Stimulated activated CD4-positive, alpha-beta T cell treated with anti-CD3 and anti-CD28 coated beads, TNF-alpha, amount 100 ng/mL, for 1 hour (primary cell): Measurements from ENCODE around the gene TMEM86A.

Experiments
- DNase-seq, 3 donors: peaks; one replicate each; pipeline ENCODE4 v3.0.0-alpha.2; 2020; ENCODE audit warnings: low read depth in 3 of 3, low spot score in 1 of 3

Gene TMEM86A

DNA sequence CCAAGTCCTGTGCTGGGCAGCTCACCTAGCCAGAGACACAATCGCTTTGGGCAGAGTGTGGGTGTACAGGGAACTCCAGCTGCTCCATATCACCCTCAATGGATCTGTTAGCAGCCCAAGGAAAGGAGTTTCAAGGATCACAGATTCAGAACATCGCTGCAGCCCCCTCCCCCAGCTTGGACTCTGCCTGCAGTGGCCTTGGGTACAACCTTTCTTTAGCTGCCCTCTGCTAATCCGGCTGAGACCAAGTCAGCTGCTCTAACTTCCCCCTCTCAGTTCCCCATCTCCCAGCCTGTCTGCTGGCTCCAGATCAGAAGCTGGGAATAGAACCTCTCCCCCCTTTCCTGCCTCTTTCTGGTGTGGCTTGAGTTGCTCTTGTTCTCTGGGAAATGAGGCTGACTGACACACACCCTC, 1.3 kb downstream of the TMEM86A start:
- DNase-seq: no peak

DNA sequence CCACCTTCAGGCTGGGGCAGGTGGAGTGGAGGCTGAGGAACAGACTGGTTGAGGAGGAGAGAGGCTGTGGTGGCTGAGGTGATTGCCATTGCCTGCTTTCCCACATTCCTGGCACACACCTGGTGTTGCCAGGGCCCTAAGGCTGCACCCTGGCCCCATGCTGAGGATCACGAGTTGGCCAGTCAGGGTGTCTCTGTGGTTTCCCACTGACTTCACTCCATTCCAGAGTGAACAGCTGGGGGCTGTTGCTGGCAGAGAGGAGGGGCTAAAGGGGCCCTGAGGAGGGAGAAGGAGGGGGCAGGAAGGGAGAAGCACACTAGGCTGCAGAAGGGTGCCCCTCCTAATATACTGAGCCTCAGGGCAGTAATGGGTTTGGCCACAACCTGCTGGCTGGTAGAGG, 1.8 kb downstream of the TMEM86A start:
- no peak for DNase-seq

DNA sequence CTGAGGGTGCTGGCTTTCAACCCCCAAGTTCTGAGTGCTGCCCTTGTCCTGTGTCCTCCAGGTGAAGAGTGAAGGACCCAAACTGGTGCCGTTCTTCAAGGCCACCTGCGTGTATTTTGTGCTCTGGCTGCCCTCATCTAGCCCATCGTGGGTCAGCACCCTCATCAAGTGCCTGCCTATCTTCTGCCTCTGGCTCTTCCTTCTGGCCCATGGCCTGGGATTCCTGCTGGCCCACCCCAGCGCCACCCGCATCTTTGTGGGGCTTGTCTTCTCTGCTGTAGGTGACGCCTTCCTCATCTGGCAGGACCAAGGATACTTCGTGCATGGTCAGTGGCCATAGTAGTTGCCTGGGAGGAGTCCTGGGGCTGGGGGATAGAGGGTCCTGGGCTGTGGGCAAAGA, 2.3 kb downstream of the TMEM86A start:
- no peak for DNase-seq

DNA sequence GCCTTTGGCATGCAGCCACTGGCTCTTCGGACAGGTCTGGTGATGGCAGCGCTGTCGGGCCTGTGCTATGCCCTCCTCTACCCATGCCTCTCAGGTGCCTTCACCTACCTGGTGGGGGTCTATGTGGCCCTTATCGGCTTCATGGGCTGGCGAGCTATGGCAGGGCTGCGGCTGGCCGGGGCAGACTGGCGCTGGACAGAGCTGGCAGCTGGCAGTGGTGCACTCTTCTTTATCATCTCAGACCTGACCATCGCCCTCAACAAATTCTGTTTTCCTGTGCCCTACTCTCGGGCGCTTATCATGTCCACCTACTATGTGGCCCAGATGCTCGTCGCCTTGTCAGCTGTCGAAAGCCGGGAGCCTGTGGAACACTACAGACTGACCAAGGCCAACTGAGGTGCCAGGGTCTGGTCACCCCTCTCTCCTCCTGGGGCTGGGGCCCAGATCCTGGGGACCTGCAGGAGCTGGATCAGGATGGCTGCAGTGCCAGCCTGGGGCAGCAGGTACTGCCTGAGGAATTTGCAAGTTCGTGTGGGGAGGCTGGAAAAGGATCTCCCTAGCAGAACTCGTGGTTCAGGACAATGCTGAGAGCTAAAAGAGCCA, 3.1 kb downstream of the TMEM86A start:
- no peak for DNase-seq

DNA sequence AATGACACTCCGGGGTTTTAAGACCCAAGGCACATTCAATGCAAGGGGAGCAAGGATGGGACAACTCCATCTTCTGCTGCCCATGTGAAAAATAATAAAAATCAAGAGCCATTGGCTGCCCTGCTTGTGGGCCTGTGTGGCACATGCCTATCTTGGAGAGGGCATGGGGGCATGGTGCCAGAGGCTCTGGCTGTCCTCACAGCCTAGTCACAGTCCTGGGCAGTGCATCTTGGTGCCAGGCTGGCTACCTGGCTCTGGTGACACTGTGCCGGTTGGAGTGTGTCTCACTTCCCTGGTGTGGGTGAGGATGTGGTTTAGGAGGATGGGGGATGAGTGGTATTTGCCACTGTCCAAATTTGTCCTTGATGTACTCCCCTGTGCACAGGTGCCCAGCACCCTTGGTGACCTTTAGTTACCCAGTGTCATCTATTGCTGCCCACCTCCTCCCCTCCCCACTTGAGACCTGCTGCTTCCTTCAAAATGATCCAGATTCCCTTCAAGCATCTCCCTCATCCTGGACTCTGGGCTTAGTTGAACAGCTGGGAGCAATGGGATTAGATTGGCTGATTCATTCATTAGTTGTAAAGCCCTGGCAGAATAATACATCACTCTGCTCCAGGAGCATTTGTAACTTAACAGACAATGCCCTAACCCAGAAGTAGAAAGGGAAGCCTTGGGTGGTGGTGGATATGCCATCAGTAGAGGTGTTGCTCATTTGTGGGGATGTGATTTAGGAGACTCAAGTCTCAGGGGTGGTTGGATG, 4.6 kb downstream of the TMEM86A start:
- no peak for DNase-seq

DNA sequence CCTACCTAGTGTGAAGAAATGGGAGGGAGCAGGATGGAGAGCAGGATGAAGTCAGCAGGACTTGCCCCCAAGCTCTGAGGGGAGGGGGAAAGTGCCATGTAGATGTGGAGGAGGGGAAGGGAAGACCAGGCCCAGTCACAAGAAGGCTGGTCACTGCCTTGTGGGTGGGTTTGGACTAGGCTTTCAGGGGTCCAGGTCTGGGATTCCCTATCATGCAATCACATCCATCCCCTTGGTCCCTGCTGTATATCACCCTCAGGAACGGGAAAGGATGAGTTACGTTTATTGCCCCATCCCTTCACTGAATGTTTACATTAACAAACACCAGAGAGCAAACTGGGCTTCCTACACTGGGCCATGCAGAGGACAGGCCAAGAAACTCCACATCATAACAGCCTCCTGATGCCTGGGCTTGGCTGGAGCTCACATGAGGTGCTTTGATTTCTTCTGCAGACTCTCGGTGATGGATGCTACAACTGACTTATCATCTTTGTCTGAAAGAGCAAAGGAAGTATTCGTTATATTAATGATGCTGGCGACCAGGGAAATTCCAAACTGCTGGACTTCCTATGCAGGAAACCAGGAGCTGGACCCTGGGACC, 5.6 kb downstream of the TMEM86A start:
- no peak for DNase-seq

DNA sequence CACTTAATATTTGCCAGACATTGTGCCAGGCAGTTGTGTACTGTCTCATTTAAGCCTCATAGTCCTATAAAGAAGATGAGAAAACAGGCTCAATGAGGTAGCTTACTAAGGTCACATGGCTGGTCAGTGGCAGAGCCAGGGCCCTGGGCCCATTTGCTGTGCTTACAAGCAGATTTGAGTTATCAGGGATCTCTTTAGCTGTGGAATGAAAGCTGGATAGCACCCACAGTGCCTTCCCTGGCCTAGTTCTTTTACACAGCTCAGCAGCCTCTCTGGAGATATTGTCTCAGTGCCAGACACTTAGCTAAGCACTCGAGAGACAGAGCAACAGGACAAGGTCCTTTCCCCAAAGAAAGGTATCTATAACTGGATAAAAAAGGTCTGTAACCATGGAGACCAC, 6.1 kb downstream of the TMEM86A start:
- DNase-seq: no peak

DNA sequence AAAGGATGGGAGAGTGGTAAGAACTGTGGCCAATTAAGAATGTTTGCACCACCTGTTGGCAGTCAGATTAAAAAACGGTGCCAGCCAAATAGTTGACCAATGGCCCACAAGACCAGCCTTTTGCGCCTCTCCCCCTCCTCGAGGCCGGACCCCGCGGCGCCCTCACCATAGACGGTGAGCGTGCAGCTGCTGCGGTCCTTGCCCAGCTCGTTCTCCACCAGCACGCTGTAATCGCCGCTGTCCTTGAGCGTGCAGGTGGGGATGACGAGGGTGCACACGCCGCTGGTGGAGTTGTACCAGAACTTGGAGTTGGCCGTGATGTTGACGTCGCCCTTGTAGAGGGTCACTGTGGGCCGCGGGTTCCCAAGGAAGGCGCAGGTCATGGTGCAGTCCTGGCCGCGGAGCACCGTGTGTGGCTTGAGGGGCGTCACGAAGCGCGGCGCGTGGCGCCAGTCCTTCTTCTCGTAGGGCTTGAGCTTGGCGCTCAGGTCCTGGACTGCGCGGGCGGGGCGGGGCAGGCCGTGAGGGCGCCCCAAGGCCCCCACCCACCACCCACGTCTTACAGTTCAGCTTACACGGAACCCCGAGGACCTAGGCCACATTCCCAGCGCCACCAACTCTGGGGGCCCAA, 7.2 kb downstream of the TMEM86A start:
- no peak for DNase-seq

DNA sequence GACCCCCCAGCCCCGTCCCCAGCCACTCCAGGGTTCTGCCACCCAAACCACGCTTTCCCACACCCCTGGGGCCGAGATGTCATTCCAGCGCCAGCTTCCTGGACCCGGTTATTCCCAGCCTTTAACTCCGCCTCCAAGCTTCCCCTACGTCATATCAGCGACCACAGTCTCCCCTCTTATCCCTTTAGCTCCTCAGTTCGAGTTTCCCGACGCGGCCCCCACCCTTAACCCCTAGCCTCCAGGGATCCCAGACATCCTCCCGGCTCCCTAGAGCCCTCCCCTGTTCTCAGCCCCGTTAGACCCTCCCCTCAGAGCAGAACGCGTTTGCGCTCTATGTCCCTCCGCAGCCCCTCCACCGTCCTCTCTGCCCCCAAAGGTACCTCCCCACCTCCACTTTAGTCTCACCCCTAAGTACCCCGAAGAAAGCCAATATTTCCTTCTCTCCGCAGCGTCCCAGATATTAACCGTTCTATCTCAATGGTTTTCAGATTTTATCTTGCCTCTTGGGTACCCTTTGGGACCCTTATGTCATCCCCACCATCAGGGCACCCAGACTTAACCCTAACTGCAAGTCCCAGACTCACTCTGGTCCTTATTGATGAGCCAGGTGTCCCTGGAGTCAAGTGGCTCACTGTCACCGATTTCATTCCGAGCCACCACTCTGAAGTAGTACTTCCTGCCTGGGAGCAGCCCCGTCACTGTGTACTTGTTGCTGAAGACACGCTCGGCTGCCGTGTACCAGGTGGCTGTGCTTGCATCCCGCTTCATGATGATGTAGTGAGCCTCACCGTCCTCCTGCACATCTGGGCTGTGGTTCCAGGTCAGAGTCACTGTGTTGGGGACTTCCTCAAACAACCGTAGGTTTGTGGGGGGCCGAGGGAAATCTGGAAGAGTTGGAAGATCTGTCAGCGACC, 8.0 kb downstream of the TMEM86A start:
- no peak for DNase-seq

DNA sequence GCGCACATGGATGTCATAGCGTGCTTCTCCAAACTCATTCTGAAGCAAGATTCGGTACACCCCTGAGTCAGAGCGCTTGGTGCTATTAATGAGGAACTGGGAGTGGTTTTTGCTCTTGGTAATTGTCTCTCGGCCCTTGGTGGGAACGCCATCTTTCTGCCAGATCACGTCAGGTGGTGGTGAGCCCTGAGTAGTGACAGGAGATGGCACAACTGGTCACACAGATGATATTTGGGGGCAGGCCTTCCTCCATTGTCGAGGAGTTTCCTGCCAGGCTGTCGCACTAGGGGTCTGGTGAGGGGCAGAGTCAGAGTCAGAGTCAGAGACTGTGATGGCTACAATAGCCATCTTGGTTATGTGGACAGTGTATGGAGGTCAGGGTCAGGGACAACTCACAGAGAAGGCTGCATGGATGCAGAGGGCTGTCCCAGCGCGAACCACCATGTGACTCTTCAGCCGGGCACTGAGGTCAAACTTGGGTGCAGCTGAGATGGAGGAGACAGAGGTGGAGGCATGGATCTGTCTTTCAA, 9.3 kb downstream of the TMEM86A start:
- DNase-seq: no peak

DNA sequence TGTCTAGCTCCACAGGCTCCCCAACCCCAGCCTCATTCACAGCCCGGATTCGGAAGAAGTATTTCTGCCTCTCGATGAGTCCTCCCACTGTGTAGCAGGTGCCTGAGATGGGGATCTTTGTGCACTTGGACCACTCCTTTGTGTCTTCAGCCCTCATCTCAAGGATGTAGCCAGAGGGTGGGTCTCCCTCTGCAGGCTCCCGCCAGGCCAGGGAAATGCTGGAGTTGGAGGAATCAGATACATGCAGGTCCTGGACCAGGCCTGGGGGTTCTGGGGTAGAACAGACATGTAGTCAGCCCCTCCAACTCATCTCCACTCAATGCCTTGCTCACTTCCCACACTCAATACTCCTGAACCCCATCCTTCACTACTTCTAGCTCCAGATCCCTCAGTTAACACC, 10.8 kb downstream of the TMEM86A start:
- no peak for DNase-seq

DNA sequence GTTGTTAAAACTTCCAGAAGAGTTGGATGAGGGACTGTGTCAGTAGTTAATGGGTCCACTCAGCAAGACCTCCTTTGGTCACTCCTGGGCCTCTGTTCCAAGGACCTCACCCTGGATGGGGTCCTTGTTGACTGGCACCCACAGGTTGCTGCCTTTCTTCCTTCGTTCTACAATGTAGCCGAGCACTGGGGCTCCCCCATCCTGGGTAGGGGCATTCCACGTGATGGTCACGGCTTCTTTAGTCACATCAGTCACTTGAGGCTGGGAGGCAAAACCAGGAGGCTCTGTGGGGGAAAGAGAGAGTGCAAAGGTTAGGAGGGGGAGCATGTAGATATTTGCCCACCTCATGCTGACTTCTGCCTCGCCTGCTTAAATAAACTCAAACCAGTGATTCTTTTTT, 12.0 kb downstream of the TMEM86A start:
- DNase-seq: no peak

DNA sequence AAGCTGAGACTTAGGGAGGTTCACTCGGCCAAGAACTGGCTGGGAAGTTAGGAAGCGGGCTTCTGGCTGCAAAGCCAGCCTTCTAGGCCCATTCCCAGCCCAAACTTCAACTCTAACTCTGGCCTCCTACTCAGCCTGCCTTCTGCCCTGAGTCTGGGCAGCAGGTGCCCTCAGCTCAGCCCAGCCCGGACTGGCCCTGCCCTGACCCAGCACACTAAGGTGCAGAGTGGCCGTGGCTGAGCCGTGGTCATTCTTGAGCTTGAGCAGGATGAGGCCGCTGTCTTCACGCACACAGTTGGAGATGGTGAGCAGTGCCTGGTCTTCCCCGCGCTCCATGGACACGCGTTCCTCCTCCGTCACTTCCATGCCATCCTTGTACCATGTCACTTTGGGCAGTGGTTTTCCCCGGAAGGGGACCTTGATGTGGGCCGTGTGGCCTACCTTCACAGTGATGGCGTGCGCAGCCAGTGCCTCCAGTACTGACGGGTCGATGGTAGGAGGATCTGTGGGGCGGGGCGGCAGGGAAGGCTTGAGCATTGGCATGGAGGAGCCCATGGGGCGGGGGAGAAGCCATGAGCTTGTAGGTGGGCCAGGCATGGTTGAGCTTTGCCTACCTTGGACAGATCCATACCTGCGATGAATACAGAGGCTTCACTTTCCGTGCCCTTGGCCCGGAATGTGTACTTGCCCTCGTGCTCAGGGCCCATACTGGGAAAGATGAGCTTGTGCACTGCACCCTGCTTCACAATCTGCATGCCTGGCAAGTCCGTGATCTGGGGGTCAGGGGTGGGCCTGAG, 15.3 kb downstream of the TMEM86A start:
- DNase-seq: no peak

DNA sequence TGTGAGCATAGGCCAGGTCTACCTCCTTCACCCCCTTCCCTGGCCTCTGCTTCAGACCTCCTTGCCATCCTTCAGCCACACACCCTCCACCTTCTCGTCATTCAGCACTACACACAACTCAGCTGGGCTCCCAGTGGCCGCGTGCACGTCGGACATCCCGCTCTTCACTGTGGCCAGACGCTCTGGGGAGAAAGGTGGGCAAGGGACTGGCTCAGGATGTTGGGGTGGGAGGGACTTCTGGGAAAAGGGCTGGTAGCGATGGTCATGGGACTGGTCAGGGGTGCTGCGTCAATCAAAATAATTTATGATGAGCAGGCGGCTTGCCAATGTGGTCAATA, 15.8 kb downstream of the TMEM86A start:
- no peak for DNase-seq

DNA sequence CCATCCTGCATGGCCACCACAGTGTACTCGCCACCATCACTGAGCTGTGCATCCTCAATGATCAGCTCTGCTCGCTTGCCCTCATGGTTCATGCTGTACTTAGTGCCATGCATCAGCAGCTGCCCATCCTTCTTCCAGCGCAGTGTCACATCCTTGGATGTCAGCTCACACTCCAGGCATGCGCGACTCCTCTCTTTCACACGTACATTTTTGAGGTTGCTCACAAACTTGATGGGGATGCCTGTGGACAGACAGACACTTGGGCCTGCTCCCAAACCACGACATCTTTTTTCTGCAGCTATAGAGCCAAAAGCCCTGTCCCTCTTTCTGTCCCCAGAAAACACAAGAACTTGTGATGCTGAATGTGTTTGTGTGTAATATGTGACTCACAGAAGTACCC, 16.9 kb downstream of the TMEM86A start:
- DNase-seq: no peak

DNA sequence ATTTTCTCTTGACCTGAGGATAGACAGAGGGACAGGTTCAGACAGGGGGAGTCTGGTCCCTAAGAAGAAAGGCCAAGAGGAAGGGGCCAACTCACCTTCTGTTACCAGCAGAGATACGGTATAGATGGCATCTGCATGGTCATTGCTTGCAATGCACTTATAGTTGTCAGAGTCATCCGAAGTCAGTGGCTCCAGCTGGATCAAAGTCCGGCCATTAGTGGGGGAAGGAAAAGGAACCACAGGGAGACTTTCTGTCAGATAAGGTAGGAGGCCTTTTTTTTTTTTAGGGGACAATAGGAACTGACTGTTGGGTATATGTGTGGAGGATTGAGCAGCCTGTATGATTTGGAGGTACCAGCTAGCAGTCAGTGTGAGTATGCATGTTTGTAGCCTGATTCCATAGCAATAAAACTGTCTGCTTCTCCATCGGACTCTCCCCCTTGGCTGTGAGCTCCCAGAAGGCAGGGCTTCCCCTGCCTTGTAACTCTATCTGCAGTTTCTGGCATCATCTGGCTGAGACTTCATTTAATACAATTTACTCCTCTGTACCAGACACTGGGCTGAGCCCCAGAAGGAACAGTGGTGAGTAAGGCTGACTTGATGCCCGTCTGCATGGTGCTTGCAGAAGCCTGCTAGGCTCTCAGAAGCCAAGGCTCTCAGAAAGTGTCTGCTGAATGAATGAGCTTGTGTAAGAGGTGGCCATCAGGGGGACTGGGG, 21.7 kb downstream of the TMEM86A start:
- DNase-seq: no peak

DNA sequence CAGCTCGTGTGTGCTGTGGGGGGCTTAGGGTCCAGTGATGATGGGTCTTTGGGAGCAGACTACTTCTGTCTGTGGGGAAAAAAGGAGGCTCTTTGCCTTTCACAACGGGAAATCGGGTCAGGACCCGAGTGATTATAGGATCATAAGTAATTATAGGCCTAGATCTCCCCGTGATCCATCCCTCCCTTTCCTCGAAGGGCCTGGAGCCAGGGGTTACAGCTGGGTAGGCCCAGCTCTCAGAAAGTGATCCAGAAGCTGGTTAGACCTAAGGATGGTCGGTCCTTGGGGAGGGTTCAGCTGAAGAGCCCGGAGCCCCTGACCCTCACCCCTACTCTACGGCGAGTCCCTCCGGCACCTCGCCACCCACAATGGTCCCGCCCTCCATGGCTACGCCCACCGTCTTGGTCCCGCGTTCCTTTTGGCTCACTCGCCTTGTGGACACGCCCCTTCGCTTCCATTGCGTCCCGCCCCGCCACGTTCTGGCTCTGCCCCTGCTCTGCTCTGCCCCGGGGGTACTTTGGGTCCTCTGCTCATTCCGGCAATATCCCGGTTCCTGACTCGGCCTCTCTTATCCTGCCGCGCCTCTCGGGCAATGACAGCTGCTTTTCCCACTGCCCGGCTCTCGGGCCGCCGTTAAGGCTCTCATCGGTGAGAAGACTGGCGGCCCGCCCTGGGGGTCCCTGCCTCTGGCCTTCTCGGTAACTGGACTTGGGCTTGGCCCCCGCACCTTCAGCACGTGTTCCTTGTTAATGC, 22.4 kb downstream of the TMEM86A start:
- DNase-seq: peak; percentile 50 to 69 (median 61)

DNA sequence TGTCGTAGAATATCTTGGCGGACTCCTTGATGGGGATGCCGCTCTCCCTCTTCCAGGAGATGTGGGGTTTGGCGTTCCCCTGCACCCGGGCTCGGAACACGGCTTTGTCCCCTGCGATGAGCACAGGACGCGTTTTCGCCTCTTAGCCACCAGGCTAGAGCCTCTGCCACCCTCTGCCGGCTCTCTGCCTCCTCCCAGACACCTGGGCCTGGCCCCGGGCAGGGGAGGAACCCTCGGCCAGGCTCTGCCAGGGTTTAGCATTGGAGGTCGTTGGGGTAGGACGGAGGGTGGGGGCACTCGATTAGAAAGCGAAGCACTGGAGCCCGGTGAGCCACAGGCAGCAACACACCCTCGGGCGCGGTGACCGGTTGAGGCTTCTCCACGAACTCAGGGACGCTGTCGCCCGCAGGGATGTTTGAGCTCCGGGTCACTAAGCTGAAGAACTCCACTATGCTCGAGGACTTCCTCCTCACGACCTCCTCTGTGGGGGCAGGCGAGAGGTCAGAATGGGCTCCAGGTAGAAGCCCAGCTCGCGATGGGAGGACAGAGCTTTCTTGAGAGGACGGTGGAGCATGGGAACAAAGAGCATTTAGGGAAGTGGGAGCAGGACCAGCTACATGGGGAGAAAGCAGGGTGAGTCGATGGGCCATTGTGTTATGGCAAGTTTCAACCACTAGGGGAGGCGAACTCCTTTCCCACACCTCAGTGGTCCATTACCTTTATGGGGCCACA, 23.1 kb downstream of the TMEM86A start:
- peak in 1 of 3 donors; percentile 23 for DNase-seq
